ENCODE results near the gene AASDH.

Gene AASDH, protein sequence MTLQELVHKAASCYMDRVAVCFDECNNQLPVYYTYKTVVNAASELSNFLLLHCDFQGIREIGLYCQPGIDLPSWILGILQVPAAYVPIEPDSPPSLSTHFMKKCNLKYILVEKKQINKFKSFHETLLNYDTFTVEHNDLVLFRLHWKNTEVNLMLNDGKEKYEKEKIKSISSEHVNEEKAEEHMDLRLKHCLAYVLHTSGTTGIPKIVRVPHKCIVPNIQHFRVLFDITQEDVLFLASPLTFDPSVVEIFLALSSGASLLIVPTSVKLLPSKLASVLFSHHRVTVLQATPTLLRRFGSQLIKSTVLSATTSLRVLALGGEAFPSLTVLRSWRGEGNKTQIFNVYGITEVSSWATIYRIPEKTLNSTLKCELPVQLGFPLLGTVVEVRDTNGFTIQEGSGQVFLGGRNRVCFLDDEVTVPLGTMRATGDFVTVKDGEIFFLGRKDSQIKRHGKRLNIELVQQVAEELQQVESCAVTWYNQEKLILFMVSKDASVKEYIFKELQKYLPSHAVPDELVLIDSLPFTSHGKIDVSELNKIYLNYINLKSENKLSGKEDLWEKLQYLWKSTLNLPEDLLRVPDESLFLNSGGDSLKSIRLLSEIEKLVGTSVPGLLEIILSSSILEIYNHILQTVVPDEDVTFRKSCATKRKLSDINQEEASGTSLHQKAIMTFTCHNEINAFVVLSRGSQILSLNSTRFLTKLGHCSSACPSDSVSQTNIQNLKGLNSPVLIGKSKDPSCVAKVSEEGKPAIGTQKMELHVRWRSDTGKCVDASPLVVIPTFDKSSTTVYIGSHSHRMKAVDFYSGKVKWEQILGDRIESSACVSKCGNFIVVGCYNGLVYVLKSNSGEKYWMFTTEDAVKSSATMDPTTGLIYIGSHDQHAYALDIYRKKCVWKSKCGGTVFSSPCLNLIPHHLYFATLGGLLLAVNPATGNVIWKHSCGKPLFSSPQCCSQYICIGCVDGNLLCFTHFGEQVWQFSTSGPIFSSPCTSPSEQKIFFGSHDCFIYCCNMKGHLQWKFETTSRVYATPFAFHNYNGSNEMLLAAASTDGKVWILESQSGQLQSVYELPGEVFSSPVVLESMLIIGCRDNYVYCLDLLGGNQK

DNA sequence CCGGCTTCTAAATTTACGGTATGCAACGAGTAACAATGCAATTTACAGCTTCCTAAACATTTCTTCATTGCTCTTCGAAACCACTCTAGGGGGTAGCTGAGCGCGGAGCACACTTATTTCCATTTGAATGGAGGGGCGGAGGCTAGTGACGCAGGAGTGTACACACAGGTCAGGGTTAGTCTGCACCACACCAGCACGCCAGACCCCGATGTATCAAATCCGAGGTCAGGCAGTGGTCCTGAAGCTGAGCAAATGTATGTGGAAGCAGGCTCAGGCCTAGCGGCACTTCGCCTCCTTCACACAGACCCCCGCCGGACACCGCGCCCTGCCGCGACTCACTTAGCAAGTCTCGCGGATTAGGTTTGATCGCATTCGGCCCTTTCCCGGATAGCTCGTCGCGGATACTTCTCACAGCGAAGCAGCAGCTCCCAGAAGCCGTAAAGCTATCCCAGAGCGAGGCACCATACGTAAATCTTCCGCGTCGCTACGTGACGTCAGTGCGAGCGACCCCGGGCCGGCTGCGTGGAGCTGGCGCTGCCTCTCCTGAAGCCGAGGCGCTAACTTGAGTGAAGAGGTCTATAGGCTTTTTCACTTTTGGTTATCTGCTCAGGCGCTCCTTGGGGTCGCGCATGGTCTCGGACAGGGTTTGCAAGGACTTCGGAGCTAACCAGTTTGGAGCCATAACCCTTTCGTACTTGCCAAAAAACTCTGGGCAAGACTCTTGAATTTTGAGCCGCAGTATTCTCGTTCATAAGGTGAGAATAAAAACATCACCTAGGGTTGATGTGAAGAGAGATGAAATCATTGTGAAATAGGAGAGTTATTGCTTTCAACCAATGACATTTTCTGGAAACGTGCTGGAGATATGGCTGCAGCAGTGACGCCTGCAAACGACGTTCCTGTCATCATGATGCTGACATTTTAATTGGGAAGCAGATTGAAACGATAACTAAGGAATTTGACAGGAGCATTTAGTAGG lies at the start of gene AASDH:
AASDH (minus strand) TSS at position 469 of the 979 bp plus-strand sequence. CDS start 3,192 bp downstream, outside the sequence.
- DNase-seq (ENCODE audit: low spot score), result peak; percentile 94

DNA sequence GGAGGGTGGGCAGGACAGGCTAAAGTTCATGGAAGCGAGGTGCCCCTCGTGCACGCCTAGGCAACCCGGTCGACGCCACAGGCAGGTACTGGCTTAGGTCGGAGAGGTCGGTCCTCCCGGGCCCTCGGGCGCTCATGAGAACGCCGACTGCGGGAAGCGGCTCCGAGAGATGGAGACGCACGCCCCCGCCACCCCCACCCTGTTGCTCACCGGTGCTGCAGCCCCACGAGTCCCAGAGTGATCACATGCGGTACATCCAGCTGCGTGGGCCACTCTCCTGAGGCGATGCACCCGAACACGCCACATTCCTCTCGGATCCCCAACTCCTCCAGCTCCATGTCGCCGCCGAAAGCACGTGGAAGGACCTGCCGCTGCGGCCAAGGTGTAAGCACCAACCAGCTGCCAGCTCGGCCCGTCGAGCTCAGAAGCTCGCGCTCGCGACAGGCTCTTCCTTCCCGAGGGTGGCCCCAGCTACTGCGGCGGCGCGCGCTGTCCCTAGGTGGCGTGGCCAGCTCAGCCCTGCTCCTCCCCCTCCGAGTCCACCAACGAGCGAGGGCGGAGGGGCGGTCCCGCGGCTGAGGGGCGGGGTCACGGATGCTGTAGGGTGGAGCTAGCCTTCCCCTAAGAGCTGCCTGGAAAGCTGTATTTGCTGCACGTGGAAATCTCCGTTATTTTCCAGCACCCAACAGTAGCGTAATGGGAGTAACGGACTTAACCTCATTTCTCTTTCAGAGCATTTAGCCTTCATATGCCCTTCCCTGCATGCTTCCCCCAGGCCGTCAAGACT lies 48.0 kb upstream of the AASDH start, which contains the start of gene PPAT:
PPAT (minus strand) TSS at position 476 of the 787 bp plus-strand sequence; CDS start at position 338, 138 bp downstream.
- peak; percentile 99 for DNase-seq (ENCODE audit: low spot score)

DNA sequence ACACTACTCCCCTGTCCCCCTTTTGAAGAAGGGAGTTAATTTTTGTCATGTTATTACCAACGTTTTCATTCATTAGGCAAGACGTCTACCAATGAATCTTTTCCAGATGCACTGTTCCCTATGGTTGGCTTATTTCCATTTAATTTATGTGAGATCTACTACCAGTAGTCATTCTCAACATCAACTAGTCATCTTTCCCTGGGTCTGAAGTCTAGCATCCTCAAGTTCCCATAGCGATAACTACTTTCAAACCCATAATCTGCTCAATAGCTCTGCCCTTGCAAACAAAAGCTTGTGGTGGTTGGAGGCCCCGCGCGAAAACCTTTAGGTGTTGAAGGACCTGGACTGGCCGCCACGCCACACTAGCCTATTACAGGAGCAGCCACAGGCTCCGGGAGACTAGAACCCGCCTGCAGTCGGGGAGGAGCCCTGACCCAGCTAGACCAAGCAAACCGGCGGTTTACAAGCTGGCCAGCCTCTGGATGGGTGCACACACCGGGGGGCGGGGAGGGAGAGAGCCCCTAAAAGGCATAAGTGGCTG lies 47.4 kb upstream of the AASDH start:
- DNase-seq (ENCODE audit: low spot score), result peak; percentile 80

DNA sequence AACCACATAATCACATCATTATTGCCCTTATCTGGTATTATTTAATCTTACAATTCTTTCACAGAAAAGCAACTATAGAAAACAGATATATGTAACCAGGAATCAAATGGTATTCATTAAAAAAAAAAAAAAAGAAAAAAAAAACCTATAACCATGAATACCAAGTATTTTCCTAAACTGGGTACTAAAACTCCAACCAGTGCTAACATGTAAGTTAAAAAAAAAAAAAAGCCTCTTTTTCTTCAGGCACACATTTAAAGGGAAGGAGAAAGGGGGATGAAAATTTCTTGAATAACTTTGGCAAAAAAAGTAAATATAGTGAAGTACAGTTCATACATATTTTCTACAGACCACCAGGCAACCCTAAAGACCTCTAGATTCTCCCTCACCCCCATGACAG lies 46.0 kb upstream of the AASDH start:
- DNase-seq (ENCODE audit: low spot score), result no peak

DNA sequence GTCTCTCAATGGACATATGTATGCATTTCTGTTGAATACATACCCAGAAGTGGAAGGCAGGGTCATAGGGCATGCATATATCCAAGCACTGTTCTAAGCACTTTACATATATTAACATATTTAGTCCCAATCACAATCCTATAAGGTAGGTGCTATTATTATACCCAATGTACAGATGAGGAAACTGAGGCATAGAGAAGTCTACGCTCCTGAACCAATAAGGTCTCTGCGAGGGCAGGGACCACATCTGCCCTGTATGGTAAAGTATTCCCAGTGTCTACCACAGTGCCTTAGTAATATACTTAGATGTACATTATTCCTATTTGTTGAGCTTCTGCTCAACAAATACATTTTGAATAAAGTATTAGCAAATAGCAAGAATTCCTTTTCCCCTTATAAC lies 42.9 kb upstream of the AASDH start:
- DNase-seq (ENCODE audit: low spot score), result no peak

DNA sequence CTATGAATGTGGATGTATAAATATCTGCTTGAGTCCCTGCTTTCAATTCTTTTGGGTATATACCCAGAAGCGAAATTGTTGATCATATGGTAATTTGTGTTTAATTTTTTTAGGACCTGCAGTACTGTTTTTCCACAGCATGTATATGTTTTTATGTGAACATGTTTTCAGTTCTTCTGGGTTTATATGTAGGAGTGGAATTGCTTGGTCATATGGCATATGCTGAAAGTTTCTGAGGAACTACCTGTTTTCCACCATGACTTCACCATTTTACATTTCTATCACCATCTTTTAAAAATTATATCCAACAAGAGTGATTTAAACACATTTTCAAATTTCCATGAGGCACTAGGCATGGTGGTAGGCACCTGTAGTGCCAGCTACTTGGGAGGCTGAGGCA lies 39.9 kb upstream of the AASDH start:
- DNase-seq (ENCODE audit: low spot score), result no peak

DNA sequence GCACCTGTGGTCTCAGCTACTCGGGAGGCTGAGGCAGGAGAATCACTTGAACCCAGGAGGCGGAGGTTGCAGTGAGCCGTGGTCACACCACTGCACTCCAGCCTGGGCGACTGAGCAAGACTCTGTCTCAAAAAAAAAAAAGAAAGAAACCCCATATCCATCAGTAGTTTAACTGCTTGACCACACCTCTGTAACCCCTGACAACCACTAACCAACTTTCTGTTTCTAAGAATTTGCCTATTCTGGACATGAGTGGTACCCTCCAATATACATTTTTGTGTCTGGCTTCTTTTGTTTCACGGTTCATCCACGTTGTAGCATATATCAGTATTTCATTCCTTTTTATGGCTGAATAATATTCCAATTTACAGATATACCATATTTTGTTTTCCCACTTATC lies 39.0 kb upstream of the AASDH start:
- no peak for DNase-seq (ENCODE audit: low spot score)

DNA sequence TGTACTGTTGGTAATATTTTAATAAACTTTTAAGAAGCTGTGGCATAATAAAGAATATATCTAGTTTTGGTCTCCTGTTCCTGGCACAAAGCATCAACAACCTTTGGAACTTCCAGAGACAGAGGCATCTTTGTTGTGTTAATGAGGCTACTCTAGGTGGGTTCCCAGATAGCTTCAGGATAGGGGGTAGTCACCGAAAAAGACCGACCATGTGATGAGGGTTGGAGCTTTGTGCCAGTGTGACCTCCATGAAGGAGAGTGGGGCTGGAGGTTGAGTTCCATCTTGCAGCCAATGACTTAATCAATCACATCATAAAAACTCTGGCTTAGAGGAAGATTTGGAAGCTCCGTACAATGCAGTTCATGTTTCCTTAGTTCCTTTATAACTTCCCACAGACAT lies 38.2 kb upstream of the AASDH start:
- no peak for DNase-seq (ENCODE audit: low spot score)

DNA sequence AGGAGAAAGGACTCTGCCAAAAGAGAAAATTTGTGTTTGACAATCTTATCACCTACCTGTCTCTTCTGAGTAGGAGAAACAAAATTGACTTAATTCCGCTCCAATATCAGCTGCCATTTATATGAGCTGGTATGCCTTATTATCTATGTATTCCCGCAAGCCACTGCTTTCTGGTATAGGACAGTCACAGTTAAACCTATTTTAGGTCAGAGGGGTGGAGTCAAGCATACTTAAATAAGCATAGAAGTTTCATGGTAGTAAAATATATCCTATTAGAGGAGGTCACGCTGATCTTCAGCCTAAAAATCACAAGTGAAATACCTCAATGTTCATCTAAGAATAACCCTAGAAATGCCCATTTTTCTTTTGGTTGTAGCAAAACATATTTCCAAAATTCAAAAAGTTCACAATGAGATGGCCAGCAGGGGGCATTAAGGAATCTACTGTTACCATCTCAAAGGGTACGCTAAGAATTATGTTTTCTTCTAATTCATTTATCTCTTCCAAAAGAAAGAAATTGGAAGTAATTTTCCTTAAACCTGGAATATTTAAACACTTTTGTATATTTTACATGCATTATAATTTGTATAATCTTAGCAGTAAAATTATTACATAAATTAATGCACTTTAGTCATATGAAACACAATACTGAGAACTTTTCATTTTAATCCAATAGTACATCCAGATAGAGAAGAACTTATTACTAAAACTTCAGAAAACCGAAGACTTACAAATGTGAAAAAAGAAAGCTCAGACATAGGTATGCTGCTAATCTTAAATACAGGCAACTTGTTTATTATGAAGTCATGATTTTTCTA lies 37.6 kb upstream of the AASDH start:
- DNase-seq (ENCODE audit: low spot score), result no peak

DNA sequence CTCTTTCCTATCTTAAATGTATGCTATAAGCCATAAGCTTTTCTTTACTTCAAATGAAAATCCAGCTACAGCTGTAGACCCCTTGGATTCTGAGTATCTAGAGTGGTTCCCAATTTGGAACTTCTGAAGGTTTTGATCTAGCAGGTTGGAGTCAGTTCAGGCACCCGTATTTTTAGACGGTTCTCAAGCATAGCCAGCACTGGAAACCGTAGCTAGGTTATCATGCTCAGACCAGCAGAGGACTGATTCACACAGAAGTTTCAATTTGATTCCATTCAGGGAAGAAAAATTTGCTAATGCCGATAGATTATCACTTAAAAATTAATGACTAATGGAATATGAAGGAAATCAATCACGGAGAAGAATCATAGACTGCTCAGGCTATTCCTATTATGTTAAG lies 36.9 kb upstream of the AASDH start:
- DNase-seq (ENCODE audit: low spot score), result no peak

DNA sequence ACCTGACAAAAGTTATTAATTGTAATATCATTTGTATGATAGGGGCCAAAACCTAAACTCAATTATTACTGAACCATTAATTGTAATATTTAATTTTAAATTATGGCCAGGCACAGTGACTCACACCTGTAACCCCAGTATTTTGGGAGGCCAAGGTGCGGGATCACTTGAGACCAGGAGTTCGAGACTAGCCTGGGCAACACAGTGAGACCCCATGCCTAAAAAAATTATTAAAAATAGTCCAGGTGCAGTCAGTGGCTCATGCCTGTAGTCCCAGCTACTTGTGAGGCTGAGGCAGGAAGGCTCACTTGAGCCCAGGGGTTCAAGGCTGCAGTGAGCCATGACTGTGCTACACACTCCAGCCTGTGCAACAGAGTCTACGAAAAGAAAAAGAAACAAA lies 30.1 kb upstream of the AASDH start:
- no peak for DNase-seq (ENCODE audit: low spot score)

DNA sequence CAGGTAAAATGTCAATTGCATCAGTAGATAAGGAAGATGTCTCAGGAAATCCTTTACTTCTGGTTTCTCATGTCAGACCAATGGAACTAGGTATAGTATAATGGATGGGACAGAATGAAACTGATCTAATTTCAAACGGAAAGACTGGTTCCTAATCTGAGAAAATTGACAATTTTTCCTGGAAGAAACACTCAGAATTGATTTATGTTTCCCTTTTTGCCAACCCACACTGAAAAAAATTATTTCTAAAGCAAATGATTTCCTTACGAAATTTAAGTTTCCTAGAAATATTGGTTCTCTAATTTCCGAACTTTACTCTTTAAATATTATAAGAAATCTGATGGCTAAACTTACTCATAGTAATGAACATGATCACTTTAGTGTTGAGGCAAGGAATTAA lies 29.1 kb upstream of the AASDH start:
- no peak for DNase-seq (ENCODE audit: low spot score)

DNA sequence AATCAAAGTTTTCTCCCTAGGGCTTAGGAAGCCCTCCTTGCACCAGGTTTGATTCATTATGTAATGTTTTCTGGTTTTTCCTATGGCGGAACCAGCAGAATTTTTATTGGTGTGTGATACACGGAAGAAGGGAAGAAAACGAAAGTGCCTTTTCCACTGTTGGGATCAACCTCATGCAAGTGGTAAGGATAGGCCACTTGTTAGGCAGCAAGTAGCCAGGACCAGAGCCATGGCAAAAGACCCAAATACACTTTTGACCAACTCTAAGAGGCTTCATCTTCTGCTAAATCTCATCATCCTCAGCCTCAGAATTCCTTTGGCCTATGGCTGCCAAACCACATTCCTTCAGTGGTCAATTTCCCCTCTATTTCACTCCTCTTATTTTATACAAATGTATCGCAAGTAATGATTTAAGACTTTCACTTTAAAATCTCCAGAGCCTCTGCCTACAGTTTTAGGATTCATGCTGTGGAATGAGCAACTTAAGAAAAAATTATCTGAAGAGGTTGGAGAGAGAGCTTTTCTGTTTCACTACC lies 26.9 kb upstream of the AASDH start:
- peak; percentile 24 for DNase-seq (ENCODE audit: low spot score)

DNA sequence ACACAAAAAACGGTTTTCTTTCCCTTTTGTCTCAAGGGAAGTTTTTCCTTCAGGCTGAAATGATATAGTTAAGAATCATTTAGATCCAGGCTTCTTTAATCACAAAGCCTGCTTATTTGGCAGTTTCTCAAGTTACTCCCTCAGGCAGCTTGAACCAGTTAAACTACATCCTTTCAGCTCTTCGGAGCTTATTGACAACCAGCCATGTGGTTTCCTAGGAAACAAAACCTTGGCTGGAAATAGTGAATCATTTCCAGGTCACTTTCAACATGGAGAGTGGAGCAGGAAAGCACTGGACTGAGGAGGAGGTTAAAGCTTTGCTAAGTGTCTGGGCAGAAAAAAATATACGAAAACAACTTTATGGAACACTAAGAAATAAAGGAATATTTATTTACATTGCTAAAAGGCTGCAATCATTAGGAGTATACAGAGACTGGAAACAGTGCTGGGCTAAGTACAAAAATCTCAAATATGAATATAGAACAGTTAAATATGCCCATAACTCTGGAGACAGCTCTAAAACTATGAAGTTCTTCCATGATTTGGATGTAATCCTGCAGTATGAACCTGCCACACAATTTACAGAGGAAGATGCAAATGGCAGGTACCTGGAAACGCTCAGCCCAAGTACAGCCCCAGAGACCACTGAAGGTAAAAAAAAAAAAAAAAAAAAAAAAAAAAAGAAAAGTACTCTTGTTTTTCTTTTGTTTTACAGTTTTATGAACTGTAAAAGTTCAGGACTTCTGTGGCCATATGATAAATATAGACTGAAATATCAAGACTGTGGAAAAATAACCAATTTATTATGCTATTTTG lies 23.2 kb upstream of the AASDH start:
- peak; percentile 98 for DNase-seq (ENCODE audit: low spot score)

DNA sequence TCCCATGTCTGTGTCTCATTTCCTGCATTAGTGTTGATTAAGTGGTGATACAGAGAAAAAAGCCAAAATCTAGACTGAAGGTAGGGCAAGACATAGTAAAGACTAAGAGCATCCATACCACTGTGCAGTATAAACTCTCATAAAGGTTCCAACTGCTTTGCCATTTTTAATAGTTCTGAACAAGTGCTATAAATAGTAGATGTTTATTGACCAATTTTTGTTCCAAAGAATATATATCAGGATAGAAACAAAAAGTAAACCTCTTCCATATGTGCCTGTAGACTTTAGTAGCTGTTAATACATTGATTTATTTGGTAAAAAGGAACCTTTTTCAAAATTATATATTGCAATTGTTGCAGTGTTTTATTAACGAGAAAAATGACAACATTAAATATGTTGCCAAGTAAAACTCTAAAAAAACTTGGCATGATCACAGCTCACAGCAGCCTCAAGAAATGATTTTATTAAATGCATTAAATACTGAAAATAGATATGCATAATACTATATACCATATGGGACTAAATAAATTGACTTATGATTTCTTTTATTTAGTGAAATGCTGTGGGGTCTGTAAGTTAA lies 22.3 kb upstream of the AASDH start:
- no peak for DNase-seq (ENCODE audit: low spot score)

DNA sequence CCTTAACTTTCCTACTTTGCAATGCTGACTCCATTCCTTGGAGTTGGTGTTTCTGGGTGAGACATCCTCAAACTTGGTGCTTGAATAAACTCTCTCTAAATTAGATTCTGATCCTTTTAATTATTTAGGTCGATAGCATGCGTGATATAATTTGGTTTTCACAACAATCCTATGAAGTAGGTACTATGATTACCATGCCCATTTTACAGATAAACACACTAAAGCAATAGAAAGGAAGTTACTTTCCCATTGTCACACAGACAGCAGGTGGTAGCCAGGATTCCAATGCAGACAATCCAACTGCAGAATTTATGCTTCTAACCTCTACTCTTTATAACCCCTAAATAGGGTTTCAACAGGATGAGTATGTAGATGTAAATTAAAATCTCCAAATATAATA lies 21.7 kb upstream of the AASDH start:
- no peak for DNase-seq (ENCODE audit: low spot score)

DNA sequence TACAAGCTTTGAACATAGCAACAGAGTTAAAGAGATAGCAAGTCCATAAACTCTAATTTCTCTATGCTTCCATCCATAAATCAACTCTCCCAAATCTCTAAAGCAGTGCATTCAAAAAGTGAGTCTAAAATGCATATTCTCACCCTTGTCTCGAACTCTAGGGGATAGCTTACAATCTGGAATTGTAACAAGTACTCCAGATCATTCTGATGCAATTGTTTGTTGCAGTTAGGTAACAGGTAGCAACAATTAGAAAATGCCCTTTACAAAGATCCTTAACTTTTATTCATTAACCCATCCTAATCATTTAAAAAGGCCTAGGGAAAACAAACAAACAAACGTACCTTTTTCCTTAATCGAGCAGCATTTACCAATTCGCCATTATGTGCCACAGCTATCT lies 18.9 kb upstream of the AASDH start:
- no peak for DNase-seq (ENCODE audit: low spot score)

DNA sequence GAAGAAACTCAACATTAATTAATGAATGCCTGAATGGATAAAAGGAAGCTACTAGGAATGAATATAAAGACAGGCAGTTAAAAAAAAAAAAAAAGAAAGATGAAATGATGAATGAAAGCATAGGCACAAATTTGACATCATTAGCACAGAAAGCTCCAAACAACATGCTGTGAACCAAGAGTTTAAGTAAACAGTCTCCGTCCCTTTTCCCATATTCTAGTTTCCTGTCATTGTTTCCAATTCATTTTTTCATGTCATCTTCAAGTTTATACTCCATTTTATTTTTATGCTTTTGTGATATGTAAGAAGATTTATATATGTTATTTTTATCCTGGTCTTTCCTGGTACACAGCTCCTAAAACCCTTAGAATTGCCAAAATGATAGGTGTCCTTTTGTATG lies 17.7 kb upstream of the AASDH start:
- DNase-seq (ENCODE audit: low spot score), result no peak

All from kidney tubule cell (primary cell).